Activated T-cell treated with anti-CD3 and anti-CD28 coated beads for 1 hour (primary cell): ENCODE data around the gene GRAP.

Source experiments
- DNase-seq: peaks from one replicate; pipeline ENCODE4 v3.0.0-alpha.2; 2020; ENCODE audit warnings: low read depth

GRAP gene

GRCh38 chr17:18984273-18985114 lies 62.3 kb downstream of the GRAP start:
- no peak for DNase-seq

DNA sequence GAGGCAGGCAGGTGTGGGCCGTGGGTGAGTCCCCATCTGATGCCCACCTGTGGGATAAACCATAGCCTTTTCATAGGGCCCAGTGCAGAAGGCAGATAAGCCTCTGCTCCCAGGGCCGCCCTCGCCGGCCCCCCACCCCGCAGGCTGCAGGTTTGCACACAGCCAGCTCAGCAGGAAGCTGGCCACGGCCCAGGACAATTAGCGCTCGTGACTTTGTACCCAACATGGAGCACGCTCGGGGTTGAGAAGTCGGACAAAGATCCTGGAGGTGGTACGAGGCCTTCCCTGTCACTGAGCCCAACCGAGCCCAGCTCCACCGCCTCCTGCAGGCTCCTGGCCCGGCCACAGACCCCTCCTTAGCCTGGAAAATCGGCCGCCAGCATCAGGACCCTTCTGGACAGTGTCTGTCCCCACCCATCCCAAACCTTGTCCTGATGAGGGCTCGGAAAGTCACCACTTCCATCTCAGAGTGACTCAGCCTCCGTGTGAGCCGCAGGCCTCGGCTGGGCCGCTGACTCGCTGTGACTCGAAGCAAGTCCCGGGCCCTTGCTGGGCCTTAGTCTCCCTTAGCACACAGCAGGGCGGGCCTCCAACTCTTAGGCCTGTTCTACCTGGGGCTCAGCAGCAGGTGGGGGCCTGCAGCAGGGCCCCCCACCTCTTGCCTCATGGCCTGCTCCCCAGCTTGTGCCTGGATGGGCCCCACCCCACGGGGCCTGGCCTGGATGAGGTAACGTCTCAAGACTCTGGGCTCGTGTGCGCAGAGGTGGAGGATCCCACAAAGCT lies 64.9 kb downstream of the GRAP start:
- DNase-seq, result no peak

DNA sequence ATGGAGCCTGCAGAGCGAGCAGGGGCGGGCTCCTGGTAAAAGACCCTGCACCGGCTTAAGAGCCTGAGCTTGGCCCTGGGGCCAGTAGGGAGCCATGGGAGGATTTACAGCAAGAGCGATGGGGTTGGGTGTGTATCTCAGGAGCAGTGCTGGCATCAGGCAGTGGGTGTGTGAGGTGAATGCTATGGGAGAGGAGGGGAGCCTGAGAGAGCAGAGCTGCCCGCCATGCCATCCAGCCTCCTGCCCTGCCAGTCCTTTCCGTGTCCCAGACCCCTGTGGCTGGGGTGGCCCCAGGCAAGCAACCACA lies 65.5 kb downstream of the GRAP start:
- no peak for DNase-seq

GRCh38 chr17:18980682-18981334 lies 65.9 kb downstream of the GRAP start:
- DNase-seq, result no peak

DNA sequence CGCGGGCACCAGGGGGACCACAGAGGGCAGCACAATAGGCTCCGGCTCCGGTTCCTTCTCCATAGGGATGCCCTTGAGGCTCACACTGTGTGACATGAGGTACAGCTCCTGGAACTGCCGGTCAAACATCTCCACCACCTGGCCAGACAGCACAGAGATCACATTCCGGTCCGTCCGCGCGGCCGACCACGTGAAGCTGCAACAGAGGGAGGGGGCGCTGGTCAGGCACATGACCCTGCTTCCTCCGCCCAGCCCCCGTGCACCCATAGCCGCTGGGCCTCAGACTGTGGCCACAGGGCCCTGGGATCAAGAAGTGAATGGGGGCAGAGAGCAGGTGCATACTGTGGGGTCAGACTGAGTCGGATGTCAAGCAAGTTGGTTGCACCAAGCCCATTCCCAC lies 68.1 kb downstream of the GRAP start:
- no peak for DNase-seq

GRCh38 chr17:18978050-18978449 lies 68.7 kb downstream of the GRAP start:
- no peak for DNase-seq

GRCh38 chr17:18977646-18978045 lies 69.1 kb downstream of the GRAP start:
- no peak for DNase-seq

- no peak for DNase-seq
These were observed 69.7 kb downstream of the GRAP start for GRCh38 chr17:18977021-18977420.

- DNase-seq, result no peak
These were observed 70.6 kb downstream of the GRAP start for GRCh38 chr17:18976201-18976600.

GRCh38 chr17:18975597-18975996 lies 71.2 kb downstream of the GRAP start:
- DNase-seq, result no peak

GRCh38 chr17:18974407-18975149 lies 72.2 kb downstream of the GRAP start:
- no peak for DNase-seq

DNA sequence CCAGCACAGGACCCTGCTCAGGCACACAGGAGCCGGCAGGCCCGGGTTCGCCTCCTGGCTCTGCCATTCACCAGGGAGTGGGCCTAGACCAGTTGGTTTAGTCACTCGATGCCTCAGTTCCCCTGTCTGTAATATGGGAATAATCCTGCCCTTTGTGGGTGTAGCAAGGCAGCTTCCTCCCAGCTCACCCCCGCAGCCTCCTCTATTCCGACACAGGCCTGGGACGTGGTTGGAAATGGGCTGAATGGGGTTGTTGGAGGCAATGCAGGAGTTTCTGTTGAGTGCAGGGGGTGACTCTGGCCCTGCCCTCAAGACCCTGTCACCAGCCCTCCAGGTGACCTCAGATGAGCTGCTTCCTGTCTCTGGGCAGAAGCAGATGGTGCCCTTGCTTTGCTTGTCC lies 75.0 kb downstream of the GRAP start:
- no peak for DNase-seq
